Measurements from ENCODE around the gene CFAP45. TPM values are rescaled to one million over a fixed set of nuclear protein-coding genes. Genes with fewer than 3 reads are reported as not detected.

Gene CFAP45
- total RNA-seq, 2 experiments from 2014 or later, result 1.3 to 1.4 TPM

GRCh38 chr1:159872891-159873290 lies 27.1 kb downstream of the CFAP45 start:
- Mint-ChIP-seq H3K27ac (no peak overlapping the region), H3K27me3 (peaks cover 3% of the 10 kb centered on the region), H3K4me3 (no peak overlapping the region), H3K36me3 (ENCODE audit: low read depth) (no peaks in the 10 kb centered on the region), H3K9me3 (no peaks in the 10 kb centered on the region), H3K4me1 (ENCODE audit: low read depth) (peaks cover 9% of the 10 kb centered on the region)
- no peak for DNase-seq
- CTCF ChIA-PET, result interaction anchor here (1.7 to 3.9 kb wide), 2 partner anchors 29 to 74 kb away, joined by 4 to 18 read pairs; no protein-coding TSS in a partner anchor
- TF ChIP-seq CTCF (IDR thresholded peaks at IDR 0.05), result no peak
- intact Hi-C loops (cut with micrococcal nuclease), result no loop called here
- no peak for ATAC-seq
- POLR2A ChIA-PET, result interaction anchor here (0.7 kb wide), 1 partner anchor 20 kb away, joined by 5 read pairs; no protein-coding TSS in a partner anchor

GRCh38 chr1:159870704-159871103 lies 29.3 kb downstream of the CFAP45 start:
- CTCF ChIA-PET, result interaction anchor here (0.6 to 1.1 kb wide), 2 partner anchors 20 to 29 kb away, joined by 3 read pairs; no protein-coding TSS in a partner anchor

GRCh38 chr1:159869607-159870006 lies 30.4 kb downstream of the CFAP45 start:
- H3K27ac Mint-ChIP-seq, result no peak overlapping the region
- H3K4me3 Mint-ChIP-seq, result no peak overlapping the region
- ChIA-PET POLR2A (interaction anchor here (1.2 to 1.5 kb wide), 2 partner anchors 9 to 14 kb away, joined by 3 to 4 read pairs; no protein-coding TSS in a partner anchor), CTCF (interaction anchor here (1.8 kb wide), 3 partner anchors 21 to 138 kb away, joined by 6 to 7 read pairs (median 7); no protein-coding TSS in a partner anchor)
- no peaks in the 10 kb centered on the region for H3K9me3 Mint-ChIP-seq
- no peak for DNase-seq
- H3K4me1 Mint-ChIP-seq (ENCODE audit: low read depth), result peaks cover 20% of the 10 kb centered on the region
- H3K27me3 Mint-ChIP-seq, result peaks cover 3% of the 10 kb centered on the region
- ATAC-seq, result no peak
- no peak for TF ChIP-seq CTCF (IDR thresholded peaks at IDR 0.05)
- intact Hi-C loops (cut with micrococcal nuclease), result no loop called here
- H3K36me3 Mint-ChIP-seq (ENCODE audit: low read depth), result no peaks in the 10 kb centered on the region

More at GRCh38 chr1:159870704-159871103, 29.3 kb downstream of the CFAP45 start:
- Mint-ChIP-seq H3K9me3 (no peaks in the 10 kb centered on the region), H3K27ac (no peak overlapping the region), H3K4me3 (no peak overlapping the region), H3K27me3 (peaks cover 3% of the 10 kb centered on the region), H3K36me3 (ENCODE audit: low read depth) (no peaks in the 10 kb centered on the region), H3K4me1 (ENCODE audit: low read depth) (peaks cover 19% of the 10 kb centered on the region)
- TF ChIP-seq CTCF (IDR thresholded peaks at IDR 0.05), result no peak
- ATAC-seq (no peak), DNase-seq (no peak)
- POLR2A ChIA-PET, result interaction anchor here (1.5 kb wide), 1 partner anchor 10 kb away, joined by 4 read pairs; no protein-coding TSS in a partner anchor
- intact Hi-C loops (cut with micrococcal nuclease), result no loop called here

GRCh38 chr1:159869173-159869572 lies 30.8 kb downstream of the CFAP45 start:
- CTCF ChIA-PET, result interaction anchor here (0.9 to 1.8 kb wide), 4 partner anchors 18 to 138 kb away, joined by 3 to 7 read pairs (median 6); no protein-coding TSS in a partner anchor
- POLR2A ChIA-PET, result interaction anchor here (1.1 to 1.2 kb wide), 2 partner anchors 14 to 18 kb away, joined by 3 read pairs; no protein-coding TSS in a partner anchor
- Mint-ChIP-seq H3K36me3 (ENCODE audit: low read depth) (no peaks in the 10 kb centered on the region), H3K27ac (no peak overlapping the region), H3K27me3 (peaks cover 3% of the 10 kb centered on the region), H3K4me3 (no peak overlapping the region), H3K4me1 (ENCODE audit: low read depth) (peaks cover 20% of the 10 kb centered on the region), H3K9me3 (no peaks in the 10 kb centered on the region)
- intact Hi-C loops (cut with micrococcal nuclease), result no loop called here
- DNase-seq, result peak; percentile 72
- ATAC-seq, result peak; percentile 91
- TF ChIP-seq CTCF (IDR thresholded peaks at IDR 0.05), result no peak

GRCh38 chr1:159868766-159869165 lies 31.2 kb downstream of the CFAP45 start:
- intact Hi-C loops (cut with micrococcal nuclease), result no loop called here
- ChIA-PET POLR2A (interaction anchor here (1.1 to 1.5 kb wide), 3 partner anchors 13 to 52 kb away, joined by 3 read pairs; no protein-coding TSS in a partner anchor), CTCF (interaction anchor here (0.9 to 1.8 kb wide), 4 partner anchors 18 to 139 kb away, joined by 3 to 7 read pairs (median 6); no protein-coding TSS in a partner anchor)
- no peaks in the 10 kb centered on the region for H3K36me3 Mint-ChIP-seq (ENCODE audit: low read depth)
- no peak for TF ChIP-seq CTCF (IDR thresholded peaks at IDR 0.05)
- no peak overlapping the region for H3K4me3 Mint-ChIP-seq
- no peak for DNase-seq
- H3K27me3 Mint-ChIP-seq, result peaks cover 3% of the 10 kb centered on the region
- ATAC-seq, result no peak
- H3K27ac Mint-ChIP-seq, result no peak overlapping the region
- no peaks in the 10 kb centered on the region for H3K9me3 Mint-ChIP-seq
- H3K4me1 Mint-ChIP-seq (ENCODE audit: low read depth), result peaks cover 20% of the 10 kb centered on the region

All from activated CD8-positive, alpha-beta T cell treated with anti-CD3 and anti-CD28 coated beads for 36 hours (primary cell).